SW 1271 (cell line): Measurements from ENCODE around the gene RFX3.

Experiments
- DNase-seq, 2 experiments: peaks; one replicate each; lab custom pipeline; 2025; lab: John Stamatoyannopoulos, UW

Gene RFX3

GRCh38 chr9:3513265-3513818 is 12.5 kb downstream of the RFX3 start:
- no peak for DNase-seq

DNA sequence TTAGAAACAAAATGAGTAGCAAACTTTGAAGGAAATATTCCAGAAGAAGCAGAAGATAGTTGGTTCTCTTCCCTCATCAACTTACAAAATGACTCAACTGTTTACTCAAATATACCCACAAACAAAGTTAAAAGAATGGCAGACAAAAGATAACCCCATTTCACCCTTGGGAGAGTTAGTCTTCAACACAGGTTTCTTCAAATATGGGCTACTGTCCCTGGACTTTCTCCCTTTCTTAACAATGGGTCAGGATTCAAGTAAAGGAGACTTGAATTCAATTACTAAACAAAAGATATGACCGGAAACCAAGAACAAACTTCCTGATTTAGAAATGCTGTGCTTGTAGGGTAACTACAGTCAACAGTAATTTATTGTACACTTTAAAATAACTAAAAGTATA is 14.2 kb downstream of the RFX3 start:
- no peak for DNase-seq

- no peak for DNase-seq
These were observed 15.0 kb downstream of the RFX3 start for GRCh38 chr9:3510796-3511195.

GRCh38 chr9:3509926-3510325 is 15.9 kb downstream of the RFX3 start:
- DNase-seq: no peak

DNA sequence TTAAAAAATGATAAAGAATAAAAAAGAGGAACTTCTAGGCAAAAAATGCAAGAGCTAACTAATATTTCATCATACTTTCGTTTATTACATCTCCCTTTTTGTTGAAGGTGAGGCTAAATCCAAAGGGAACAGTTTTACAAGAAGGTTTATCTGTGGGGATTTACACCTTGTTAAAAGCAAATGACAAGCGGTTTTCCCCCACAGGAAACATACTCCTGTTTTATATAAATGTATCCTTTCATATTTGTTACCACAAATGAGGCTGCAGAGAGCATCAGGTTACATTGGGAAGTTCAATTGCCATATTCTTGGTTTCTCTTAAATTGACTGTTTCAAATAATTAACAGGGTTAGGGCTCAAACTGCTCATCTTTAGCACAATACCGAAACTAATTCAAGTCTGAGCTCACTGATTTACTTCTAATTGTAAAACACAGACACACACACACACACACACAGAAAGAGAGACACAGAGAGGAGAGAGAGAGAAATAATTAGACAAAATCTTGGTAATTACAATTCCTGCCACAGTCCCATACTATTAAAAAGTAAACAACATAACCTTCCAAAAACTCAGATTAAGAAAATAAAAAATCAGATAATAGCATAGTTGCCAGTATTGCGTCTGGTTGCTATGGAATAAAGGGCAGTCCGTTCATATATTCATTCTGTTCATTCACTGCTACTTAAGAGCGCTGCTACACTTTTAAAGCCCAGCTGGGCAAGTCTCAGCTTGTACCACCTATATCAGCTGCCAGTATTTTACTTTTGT is 17.1 kb downstream of the RFX3 start:
- DNase-seq: no peak

DNA sequence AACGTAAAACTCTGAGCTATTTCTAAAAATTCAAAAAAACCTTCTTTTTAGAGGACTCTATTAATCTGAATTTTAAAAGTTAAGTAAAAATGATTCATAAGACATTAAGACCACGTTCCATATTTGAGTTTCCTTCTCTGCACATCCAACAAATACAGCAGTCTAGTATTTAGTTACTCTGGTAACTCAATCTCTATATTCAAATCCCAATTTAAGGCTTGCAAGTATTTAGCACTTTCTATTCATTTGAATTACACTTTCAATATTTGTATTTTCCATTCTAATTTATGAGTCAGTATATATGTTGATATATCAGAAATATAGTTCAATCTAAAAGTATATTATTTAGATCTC is 17.7 kb downstream of the RFX3 start:
- no peak for DNase-seq

- DNase-seq: no peak
These were observed 18.3 kb downstream of the RFX3 start for GRCh38 chr9:3507395-3508077.

DNA sequence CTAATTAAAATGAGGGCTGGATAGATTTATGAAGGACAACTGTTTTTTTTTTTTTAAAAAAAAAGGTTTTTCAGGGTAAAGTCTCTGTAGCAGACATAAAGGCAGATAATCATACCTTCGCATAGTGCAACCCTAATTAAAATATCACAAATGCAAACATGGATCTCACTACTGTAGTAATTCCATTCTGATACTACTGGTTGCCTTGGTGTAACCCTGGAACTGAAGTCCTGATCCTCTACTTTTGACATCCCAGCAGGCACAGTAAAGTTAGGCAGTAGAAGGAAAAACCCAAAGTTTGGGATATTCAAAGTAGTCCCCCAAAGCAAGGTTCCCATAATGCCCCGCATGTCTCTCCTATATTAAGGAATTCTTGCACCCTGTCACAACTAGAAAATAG is 19.6 kb downstream of the RFX3 start:
- no peak for DNase-seq

DNA sequence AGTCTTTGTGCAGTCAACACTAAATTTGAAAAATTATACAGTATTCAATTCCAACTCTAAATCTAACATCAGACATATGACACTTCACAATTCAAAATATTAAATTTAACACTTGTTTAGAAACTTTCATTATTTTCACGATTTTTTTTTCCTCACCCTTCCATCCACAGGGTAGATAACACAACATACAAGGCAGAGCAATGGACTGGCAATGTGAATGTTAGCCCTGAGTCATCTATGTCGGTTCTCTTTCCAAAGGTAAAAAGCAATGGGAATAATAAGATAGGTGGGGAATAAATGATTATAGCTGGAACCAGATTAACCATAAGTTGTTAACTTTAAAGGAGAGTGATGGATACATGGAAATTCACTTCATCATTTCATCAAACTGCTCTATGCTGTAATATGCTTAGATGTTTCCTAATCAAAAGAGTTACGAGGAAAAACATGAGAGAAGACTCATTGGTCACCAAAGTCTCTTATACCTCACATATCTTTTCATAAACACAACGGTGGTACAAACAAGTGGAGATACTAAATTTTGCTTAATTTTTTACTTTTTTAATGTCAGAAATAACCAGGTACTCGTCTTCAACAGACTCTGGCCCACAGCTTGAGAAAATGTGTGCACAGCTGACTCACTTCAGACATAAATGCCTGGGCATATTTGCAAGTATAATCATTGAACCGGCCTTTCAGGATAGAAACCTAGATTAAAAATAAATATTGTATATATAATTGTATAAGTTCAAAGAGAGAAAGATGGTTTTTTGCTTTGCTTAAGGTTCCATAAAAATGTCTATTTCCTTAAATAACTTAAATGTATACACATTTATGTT is 23.0 kb downstream of the RFX3 start:
- no peak for DNase-seq

DNA sequence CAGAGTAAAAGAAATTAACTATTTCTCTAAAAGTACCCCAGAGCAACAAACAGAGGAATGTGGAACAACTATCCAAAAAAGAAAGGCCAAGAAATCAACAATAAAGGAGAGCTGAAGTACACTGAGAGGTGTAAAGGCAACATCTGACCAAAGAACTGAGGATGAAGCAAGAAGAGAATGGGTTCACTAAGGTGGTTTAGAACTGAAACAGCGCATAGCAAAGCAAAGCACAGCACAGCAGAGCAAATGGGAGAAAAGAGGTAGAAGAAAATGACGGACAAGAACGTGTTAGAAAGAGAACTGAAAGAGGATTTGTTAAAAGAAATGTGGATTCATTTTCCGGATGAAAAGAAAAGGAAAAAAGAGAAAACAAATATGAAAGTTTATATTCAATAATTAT is 25.8 kb downstream of the RFX3 start:
- DNase-seq: no peak

- DNase-seq: no peak
These were observed 27.1 kb downstream of the RFX3 start for GRCh38 chr9:3498691-3499090.

DNA sequence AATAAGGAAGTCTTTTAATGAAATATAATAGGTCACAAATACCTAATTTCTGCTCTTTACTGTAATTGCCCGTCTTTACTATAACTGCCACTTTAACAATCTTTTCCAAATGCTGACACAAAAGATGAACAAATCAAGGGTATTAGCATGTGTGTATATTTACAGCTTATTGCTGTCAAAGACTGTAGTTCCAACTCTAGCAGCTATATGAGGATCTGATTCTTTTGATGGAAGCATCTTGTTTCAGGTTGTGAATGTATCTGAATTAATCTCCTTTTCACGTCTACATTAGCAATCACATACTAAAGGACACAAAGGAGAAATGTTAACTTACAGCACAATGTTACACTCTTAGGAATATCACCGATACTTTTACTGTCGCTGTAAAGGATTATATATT is 27.9 kb downstream of the RFX3 start:
- no peak for DNase-seq

DNA sequence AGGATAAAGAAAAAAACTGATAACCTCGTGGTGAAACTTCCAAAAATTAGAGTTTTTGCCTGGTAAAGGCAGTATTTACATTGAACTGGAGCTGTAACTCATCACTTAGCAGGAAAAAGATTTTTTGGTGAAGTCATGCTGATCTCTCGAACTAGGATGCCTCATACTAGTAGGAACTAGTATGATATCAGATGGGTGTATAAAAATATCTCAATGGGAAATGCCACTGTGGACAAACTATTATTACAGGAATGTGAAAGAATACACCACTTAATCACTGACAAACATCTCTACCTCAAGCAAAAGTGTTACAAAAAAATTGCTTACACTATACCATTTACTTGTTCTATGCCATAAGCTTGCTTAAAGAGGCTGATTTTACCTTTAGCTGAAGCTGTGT is 28.4 kb downstream of the RFX3 start:
- DNase-seq: no peak

- no peak for DNase-seq
These were observed 29.9 kb downstream of the RFX3 start for GRCh38 chr9:3495855-3496254.

- no peak for DNase-seq
These were observed 33.6 kb downstream of the RFX3 start for GRCh38 chr9:3492214-3492613.

DNA sequence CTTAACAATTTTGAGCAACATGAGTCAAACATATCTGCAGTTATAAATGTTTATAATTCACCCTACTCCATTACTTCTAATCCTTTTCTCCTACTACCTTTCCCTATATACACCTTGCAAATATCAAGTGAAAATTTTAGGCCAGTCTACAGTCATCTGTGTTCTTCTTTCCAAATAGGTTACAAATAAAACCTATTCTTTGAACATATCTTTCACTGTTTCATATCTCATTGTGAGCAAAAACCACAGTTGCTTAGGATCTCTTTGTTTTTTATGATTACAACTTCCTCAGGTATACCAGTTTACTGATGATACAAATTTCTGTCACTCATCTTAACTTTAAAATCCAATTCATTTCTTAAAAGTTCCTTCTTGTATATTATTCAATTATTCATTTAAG is 34.4 kb downstream of the RFX3 start:
- DNase-seq: no peak

DNA sequence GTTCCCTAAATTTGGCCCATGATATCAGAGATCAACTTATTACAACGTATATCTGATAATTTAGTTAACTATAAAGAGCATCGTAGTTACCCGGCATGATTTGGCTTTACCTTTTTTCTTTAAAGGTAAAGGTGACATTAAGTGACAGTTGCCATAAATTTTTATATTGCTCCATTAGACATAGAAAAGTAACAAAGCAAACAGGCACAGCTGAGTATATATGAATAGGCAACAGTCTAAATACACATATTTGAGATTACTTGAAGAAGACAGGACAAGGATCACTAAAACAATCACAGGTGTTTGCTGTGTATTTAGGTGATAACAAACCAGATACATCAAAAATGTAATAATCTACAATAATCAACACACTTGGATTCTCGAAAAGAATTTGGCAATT is 34.8 kb downstream of the RFX3 start:
- DNase-seq: no peak

DNA sequence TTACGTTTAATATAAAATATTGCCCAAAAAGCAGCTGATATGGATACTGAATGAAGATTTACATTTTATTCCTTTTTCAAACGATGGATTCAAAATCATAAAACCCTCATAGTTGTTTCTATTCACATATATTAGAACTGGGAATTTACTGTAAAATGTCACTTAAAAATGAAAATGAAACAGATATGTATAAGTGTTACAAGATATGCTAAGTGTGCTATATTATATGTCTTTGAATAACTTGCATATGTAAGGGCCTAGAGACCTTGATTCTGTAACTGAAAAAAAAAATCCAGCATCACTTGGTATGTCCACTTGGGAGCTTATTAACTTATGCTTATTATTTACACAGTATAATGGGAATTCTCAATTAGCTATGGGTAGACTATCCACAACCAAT is 43.2 kb downstream of the RFX3 start:
- DNase-seq: no peak

DNA sequence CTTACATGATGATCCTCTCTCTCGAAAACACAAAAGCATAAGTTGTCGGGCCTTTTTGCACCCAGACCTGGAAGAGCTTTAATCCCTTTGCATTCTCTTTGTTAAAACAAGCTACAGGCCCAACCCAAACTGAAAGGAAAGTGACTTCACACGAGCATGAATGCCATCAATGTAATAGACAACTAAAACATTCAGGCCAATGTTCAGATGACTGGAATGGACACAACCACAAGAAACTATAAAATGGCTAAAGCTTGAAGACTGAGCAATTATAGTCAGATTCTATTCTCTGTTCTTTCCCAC is 45.5 kb downstream of the RFX3 start:
- no peak for DNase-seq

DNA sequence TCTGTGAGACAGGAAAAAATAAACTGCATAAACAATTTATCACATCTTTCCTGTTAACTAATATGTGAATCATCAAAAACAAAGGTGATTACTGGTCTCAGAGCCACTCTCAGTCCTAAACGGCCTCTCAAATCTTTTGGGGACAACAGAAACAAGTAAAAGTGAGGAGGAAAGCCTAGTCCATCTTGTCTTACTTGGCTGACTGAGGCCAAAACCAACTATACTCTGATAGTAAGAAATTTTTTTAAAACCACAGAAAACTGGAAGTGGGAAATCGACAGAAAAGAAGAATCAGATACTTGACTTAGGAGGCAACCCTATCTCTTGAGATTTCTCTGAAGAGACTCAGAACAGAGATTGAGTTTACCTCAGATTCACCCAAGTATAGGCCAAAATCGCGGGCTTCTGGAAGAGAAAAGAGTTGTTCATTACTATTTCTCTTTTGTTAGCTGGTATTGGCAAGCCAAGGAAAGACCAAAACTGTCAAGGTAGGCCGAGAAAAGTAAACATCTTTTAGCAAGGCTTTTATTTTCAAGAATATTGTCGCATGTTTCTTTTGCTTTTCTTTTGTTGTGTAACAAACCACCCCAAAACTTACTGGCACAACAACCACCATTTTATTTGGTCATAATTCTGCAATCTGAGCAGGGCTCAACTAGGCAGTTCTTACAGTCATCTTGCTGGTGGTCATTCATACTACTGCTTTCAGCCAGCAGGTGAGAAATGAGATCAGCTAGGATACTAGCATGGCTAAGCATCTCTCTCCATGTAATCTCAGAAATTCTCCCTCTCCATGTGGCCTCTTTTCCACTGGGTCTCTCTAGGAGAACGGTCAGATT is 46.1 kb downstream of the RFX3 start:
- no peak for DNase-seq

- peak in 1 of 2 experiments; percentile 25 for DNase-seq
These were observed 47.2 kb downstream of the RFX3 start for GRCh38 chr9:3478549-3478953.

- no peak for DNase-seq
These were observed 48.5 kb downstream of the RFX3 start for GRCh38 chr9:3477236-3477834.
